KMS-11 (cell line): ENCODE results near the gene CD58.
"Not testable (repeated sequence)": the region's sequence is repeated elsewhere in the genome, so short reads cannot be mapped to it uniquely, and the experiment has no call there.

Experiments
- H2AFZ ChIP-seq: fragments of 200-600 bp; sonication (generic); 2 replicates; pipeline ENCODE4 v1.6.1; 2016; ENCODE audit warnings: antibody characterized with exemption, mixed run types, low read depth
- H3K27ac ChIP-seq: fragments of 200-600 bp; sonication (generic); 2 replicates; pipeline ENCODE4 v1.6.1; 2016; ENCODE audit warnings: mild to moderate bottlenecking, mixed run types
- H3K27me3 ChIP-seq: fragments of 200-600 bp; sonication (generic); 2 replicates; pipeline ENCODE4 v1.6.1; 2017; ENCODE audit warnings: mild to moderate bottlenecking, low read depth, mixed run types, moderate library complexity; ENCODE audit not compliant: insufficient read depth
- H3K36me3 ChIP-seq: fragments of 200-600 bp; sonication (generic); 2 replicates; pipeline ENCODE4 v1.6.1; 2017; ENCODE audit warnings: mild to moderate bottlenecking, mixed run types; ENCODE audit not compliant: insufficient read depth
- H3K4me1 ChIP-seq: fragments of 200-600 bp; sonication (generic); 2 replicates; pipeline ENCODE4 v1.6.1; 2016; ENCODE audit warnings: mild to moderate bottlenecking, low read depth, mixed run types; ENCODE audit not compliant: poor library complexity, severe bottlenecking
- H3K4me2 ChIP-seq: fragments of 200-600 bp; sonication (generic); 2 replicates; pipeline ENCODE4 v1.7.0; 2016; ENCODE audit warnings: mild to moderate bottlenecking, mixed run types
- H3K4me3 ChIP-seq: fragments of 200-600 bp; sonication (generic); IDR thresholded peaks from 2 replicates; pipeline ENCODE4 v1.6.1; 2017; ENCODE audit warnings: low read depth, low read length, mixed read lengths; ENCODE audit not compliant: insufficient read depth
- H3K79me2 ChIP-seq: fragments of 200-600 bp; sonication (generic); 2 replicates; pipeline ENCODE4 v1.6.1; 2016; ENCODE audit warnings: low read depth, mixed run types; ENCODE audit not compliant: insufficient read depth
- H3K9ac ChIP-seq: fragments of 200-600 bp; sonication (generic); 2 replicates; pipeline ENCODE4 v1.6.1; 2016; ENCODE audit warnings: mild to moderate bottlenecking, mixed run types
- H4K20me1 ChIP-seq: fragments of 200-600 bp; sonication (generic); 2 replicates; pipeline ENCODE4 v1.6.1; 2016; ENCODE audit warnings: mild to moderate bottlenecking, mixed run types; ENCODE audit not compliant: insufficient read depth
- TF ChIP-seq, protein P1 (sequence below): fragments of 200-600 bp; sonication (generic); conservative IDR thresholded peaks from 2 replicates; pipeline ENCODE4 v1.6.1; 2017; ENCODE audit warnings: low read depth, mild to moderate bottlenecking, antibody characterized with exemption, low read length, moderate library complexity, mixed read lengths

Gene CD58

GRCh38 chr1:116606067-116606466 lies 35.2 kb upstream of the CD58 start:
- not testable (repeated sequence) for H3K4me2 ChIP-seq, H3K9ac ChIP-seq, H3K27me3 ChIP-seq, H3K27ac ChIP-seq, H3K4me3 ChIP-seq, H3K79me2 ChIP-seq, H4K20me1 ChIP-seq, H2AFZ ChIP-seq, H3K36me3 ChIP-seq, H3K4me1 ChIP-seq

DNA sequence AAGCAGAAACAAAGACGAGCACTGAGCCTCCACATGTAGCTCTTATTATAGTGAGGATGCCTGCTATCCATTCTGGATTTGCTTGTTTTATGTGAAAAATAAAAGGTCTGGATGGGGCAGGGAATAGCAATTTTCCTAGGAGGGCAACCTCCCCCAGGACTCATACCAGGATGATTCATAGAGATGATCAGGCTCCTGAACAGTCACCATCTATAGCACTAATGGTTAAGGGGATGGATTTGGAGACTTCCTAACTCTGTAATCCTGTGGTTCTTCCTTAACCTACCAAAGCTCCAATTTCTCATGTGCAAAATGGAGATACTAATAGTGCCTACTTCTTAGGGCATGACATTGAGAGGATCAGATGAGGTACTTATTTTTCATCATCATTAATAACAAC lies 34.5 kb upstream of the CD58 start:
- Histone ChIP-seq H3K27me3 (no peaks in the 10 kb centered on the region), H3K4me1 (no peaks in the 10 kb centered on the region), H3K4me3 (no peak overlapping the region), H3K27ac (no peak overlapping the region), H3K79me2 (no peaks in the 10 kb centered on the region), H2AFZ (no peak overlapping the region), H4K20me1 (no peaks in the 10 kb centered on the region), H3K36me3 (no peaks in the 10 kb centered on the region), H3K4me2 (no peak overlapping the region), H3K9ac (no peak overlapping the region)
- TF ChIP-seq, protein P1, sequence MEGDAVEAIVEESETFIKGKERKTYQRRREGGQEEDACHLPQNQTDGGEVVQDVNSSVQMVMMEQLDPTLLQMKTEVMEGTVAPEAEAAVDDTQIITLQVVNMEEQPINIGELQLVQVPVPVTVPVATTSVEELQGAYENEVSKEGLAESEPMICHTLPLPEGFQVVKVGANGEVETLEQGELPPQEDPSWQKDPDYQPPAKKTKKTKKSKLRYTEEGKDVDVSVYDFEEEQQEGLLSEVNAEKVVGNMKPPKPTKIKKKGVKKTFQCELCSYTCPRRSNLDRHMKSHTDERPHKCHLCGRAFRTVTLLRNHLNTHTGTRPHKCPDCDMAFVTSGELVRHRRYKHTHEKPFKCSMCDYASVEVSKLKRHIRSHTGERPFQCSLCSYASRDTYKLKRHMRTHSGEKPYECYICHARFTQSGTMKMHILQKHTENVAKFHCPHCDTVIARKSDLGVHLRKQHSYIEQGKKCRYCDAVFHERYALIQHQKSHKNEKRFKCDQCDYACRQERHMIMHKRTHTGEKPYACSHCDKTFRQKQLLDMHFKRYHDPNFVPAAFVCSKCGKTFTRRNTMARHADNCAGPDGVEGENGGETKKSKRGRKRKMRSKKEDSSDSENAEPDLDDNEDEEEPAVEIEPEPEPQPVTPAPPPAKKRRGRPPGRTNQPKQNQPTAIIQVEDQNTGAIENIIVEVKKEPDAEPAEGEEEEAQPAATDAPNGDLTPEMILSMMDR, result no peak

DNA sequence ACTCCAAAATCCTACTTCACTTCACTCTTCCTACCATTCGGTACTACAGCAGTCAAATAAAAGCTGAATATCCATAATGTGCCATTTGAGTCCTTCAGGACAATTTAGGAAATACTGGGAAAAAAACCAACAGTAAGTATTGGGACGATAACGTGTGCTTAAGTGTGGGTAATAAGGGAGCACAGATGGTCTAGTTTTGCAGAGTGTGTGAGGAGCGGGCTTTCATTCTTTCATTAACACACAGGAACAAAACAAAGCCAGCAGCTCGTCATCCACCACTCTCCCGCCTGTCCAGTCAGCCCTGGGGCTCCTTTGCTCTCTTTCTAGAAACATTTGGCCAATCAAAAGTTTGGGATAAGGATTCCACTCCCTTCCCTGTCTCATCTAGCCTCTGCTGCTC lies 33.6 kb upstream of the CD58 start:
- H3K27ac ChIP-seq, H3K36me3 ChIP-seq, H3K4me3 ChIP-seq, H3K4me2 ChIP-seq, H3K9ac ChIP-seq, H2AFZ ChIP-seq, H3K27me3 ChIP-seq, H3K79me2 ChIP-seq, H4K20me1 ChIP-seq, H3K4me1 ChIP-seq: not testable (repeated sequence)

DNA sequence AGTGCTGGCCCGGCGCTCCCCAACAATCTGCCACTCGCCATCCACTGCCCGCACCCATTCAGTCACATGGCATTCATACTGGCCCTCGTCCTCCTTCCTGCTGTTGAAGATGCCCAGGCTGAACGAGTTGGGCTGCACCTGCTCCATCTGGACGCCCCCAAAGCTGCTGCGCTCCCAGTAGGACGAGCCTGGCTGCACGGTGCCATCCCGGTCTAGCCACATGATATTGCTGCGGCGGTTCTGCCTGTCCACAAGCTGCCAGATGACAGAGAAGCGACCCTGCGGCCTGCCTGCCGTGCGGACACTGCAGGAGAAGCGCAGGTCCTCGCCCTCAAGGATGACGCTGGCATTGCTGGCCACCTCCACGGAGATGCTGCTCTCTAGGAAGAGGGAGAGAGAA lies 32.8 kb upstream of the CD58 start:
- H3K4me1 ChIP-seq, H3K27ac ChIP-seq, H3K4me2 ChIP-seq, H3K4me3 ChIP-seq, H3K79me2 ChIP-seq, H3K27me3 ChIP-seq, H2AFZ ChIP-seq, H4K20me1 ChIP-seq, H3K36me3 ChIP-seq, H3K9ac ChIP-seq: not testable (repeated sequence)

GRCh38 chr1:116599369-116599768 lies 28.5 kb upstream of the CD58 start:
- not testable (repeated sequence) for H4K20me1 ChIP-seq, H3K4me1 ChIP-seq, H3K79me2 ChIP-seq, H3K27me3 ChIP-seq, H3K27ac ChIP-seq, H3K36me3 ChIP-seq, H3K4me3 ChIP-seq, H3K4me2 ChIP-seq, H3K9ac ChIP-seq, H2AFZ ChIP-seq

DNA sequence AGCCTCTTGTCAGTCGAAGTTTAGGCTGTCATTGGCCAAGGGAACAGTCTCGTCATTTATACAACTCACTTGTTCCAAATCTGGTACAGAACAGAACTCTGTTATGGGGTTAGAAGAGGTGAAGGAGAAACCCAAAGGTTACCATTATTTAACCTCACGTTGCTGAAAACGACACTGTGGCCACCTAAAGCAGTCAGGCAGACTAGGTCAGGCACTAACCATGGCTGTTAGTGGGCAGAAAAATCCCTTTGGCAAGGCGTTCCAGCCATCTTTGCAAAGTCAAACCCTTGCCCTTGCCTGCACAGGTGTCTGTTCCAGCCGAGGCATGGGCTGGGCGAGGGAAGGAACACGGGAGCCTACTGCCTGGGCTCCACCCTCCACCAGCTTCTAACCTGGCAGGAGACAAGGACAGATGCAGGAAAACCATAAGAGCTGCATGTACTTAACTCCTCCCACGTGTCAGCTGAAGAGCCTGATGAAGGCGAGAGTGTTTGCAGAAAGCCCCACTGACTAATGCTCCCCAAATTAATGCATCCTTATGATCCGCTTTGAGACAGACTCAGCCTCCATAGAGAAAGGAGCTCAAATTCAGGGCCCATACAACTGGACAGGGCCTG lies 27.7 kb upstream of the CD58 start:
- not testable (repeated sequence) for H3K4me2 ChIP-seq, H3K36me3 ChIP-seq, H2AFZ ChIP-seq, H4K20me1 ChIP-seq, H3K4me3 ChIP-seq, H3K27me3 ChIP-seq, H3K4me1 ChIP-seq, H3K9ac ChIP-seq, H3K79me2 ChIP-seq, H3K27ac ChIP-seq

DNA sequence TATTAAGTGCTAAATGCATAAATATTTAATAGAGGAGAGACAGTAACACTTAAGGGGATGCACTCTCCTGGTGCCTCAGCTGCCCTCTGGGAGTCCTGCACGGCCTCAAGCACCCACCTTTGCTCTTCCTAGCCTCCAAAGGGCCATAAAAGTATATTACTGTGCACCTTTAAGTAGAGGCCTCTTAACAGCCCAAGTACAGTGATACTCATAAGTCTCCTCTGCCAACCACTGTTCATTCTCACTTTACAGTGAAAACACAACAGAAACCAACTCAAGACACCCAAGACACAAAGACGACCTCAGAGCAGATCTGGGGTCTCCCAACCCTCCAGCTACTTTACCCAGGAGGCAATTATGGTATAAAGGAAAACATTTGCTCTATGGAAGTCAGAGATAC lies 26.6 kb upstream of the CD58 start:
- not testable (repeated sequence) for H3K4me1 ChIP-seq, H3K36me3 ChIP-seq, H2AFZ ChIP-seq, H3K9ac ChIP-seq, H3K27ac ChIP-seq, H3K4me3 ChIP-seq, H3K27me3 ChIP-seq, H3K79me2 ChIP-seq, H3K4me2 ChIP-seq, H4K20me1 ChIP-seq

DNA sequence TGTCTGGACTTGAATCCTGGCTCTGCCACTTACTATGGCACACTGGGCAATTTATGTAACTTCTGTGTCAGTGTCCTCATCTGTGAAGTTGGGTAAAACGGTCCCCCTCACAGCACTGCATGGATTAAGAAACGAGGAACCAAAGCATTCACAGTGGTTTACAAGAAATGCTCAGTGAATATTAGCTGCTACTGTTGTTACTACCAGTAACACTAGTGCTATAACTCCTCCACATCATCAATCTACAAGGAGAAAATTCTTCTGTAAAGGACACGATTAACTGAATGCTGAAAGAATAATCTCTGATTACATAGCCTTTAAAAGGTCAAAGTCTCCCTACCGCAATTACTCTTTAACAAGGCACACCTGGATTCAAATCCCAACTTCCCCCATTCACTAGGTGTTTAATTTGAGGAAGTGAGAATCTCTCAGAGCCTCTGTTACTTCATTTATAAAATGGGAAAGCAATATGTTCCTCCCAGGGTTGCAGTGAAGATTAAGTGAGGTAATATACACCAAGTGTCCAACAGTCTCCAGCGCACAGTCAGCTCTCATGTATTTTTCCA lies 26.0 kb upstream of the CD58 start:
- H3K79me2 ChIP-seq, H3K36me3 ChIP-seq, H3K9ac ChIP-seq, H4K20me1 ChIP-seq, H3K27me3 ChIP-seq, H2AFZ ChIP-seq, H3K4me2 ChIP-seq, H3K27ac ChIP-seq, H3K4me1 ChIP-seq, H3K4me3 ChIP-seq: not testable (repeated sequence)
